Left renal cortex interstitium (tissue), 4 donors: Measurements from ENCODE around the gene GAL3ST2. TPM values are rescaled to one million over a fixed set of nuclear protein-coding genes. Genes with fewer than 3 reads are reported as not detected.
"Not testable (repeated sequence)": the region's sequence is repeated elsewhere in the genome, so short reads cannot be mapped to it uniquely, and the experiment has no call there.

Experiments
- DNase-seq, 4 donors: peaks; one replicate each; pipeline ENCODE4 v3.0.0-alpha.2; 2013; ENCODE audit warnings: low read depth in 4 of 4, low spot score in 2 of 4, missing footprints in 1 of 4
- polyA plus RNA-seq, 4 donors: library from polyadenylated mRNA; unstranded; fragments of 120-200 nt; gene quantifications; one replicate each; pipeline ENCODE4 v1.2.1, GENCODE V29; 2013; ENCODE audit not compliant: insufficient read length in 4 of 4

Gene GAL3ST2
- polyA plus RNA-seq, 4 donors, result 0.13 to 0.83 (median 0.45) TPM

GRCh38 chr2:241806217-241806616, 29.6 kb downstream of the GAL3ST2 start:
- DNase-seq, result not testable (repeated sequence)

GRCh38 chr2:241808051-241808720, 31.6 kb downstream of the GAL3ST2 start:
- no peak for DNase-seq

GRCh38 chr2:241808721-241809382, 32.2 kb downstream of the GAL3ST2 start, which contains the start of gene NEU4:
Gene NEU4, plus strand, starts transcription at chr2:241809193. Its CDS starts 5,292 bp downstream, at chr2:241814485.
- DNase-seq, result no peak

- no peak for DNase-seq
Observed at GRCh38 chr2:241809383-241810306, 33.0 kb downstream of the GAL3ST2 start.

GRCh38 chr2:241810307-241811200, 33.9 kb downstream of the GAL3ST2 start:
- DNase-seq, result no peak

GRCh38 chr2:241811201-241811951, 34.8 kb downstream of the GAL3ST2 start:
- no peak for DNase-seq

- DNase-seq, result no peak
Observed at GRCh38 chr2:241811952-241812729, 35.5 kb downstream of the GAL3ST2 start.

- no peak for DNase-seq
Observed at GRCh38 chr2:241812730-241813643, 36.4 kb downstream of the GAL3ST2 start.

GRCh38 chr2:241813644-241814392, 37.2 kb downstream of the GAL3ST2 start:
- DNase-seq, result no peak

- DNase-seq, result no peak
Observed at GRCh38 chr2:241814393-241814642, 37.7 kb downstream of the GAL3ST2 start.

- DNase-seq, result no peak
Observed at GRCh38 chr2:241814643-241815476, 38.2 kb downstream of the GAL3ST2 start.

GRCh38 chr2:241815477-241816430, 39.1 kb downstream of the GAL3ST2 start:
- no peak for DNase-seq

- DNase-seq, result no peak
Observed at GRCh38 chr2:241816431-241817121, 40.0 kb downstream of the GAL3ST2 start.

- DNase-seq, result no peak
Observed at GRCh38 chr2:241817126-241817820, 40.7 kb downstream of the GAL3ST2 start.
